Activated T-cell treated with anti-CD3 and anti-CD28 coated beads, Interleukin-2, amount 50 U/mL, for 72 hours (primary cell): ENCODE data around the gene MLEC. TPM values are rescaled to one million over a fixed set of nuclear protein-coding genes. Genes with fewer than 3 reads are reported as not detected.

ENCODE experiments used
- ATAC-seq, 2 donors: fragments of 150-1000 bp; cut with Tn5 transposase; replicated peaks in 1 of 2; 2 replicates each; pipeline ENCODE4 v1.10.0; 2021; ENCODE audit warnings: moderate library complexity in 2 of 2, mild to moderate bottlenecking in 1 of 2
- DNase-seq, 2 donors: peaks; one replicate each; pipeline ENCODE4 v3.0.0; 2021 to 2022; ENCODE audit warnings: mixed read lengths in 1 of 2
- H3K27ac Mint-ChIP-seq: one replicate; pipeline ENCODE4 v1.8.0; 2022; ENCODE audit warnings: mild to moderate bottlenecking, moderate library complexity, mixed read lengths
- H3K27me3 Mint-ChIP-seq: one replicate; pipeline ENCODE4 v1.8.0; 2022; ENCODE audit warnings: low read depth, mixed read lengths
- H3K36me3 Mint-ChIP-seq, 2 donors: one replicate each; pipeline ENCODE4 v1.8.0; 2022; ENCODE audit warnings: mixed read lengths in 2 of 2, mild to moderate bottlenecking in 1 of 2; ENCODE audit not compliant: insufficient read depth in 2 of 2
- H3K4me1 Mint-ChIP-seq: one replicate; pipeline ENCODE4 v1.8.0; 2022; ENCODE audit warnings: low read depth, mixed read lengths
- H3K4me3 Mint-ChIP-seq, 2 donors: one replicate each; pipeline ENCODE4 v1.8.0; 2022; ENCODE audit warnings: mild to moderate bottlenecking in 2 of 2, mixed read lengths in 2 of 2, moderate library complexity in 2 of 2
- H3K9me3 Mint-ChIP-seq, 2 donors: one replicate each; pipeline ENCODE4 v1.8.0; 2022; ENCODE audit warnings: mixed read lengths in 2 of 2
- total RNA-seq, 2 donors: library from RNA; stranded (reverse); gene quantifications; one replicate each; pipeline ENCODE4 v1.2.3, GENCODE V29; 2022

The MLEC gene
- total RNA-seq, 2 donors from 2014 or later: 75.7 to 88.9 TPM

GRCh38 chr12:120652656-120653435 lies 34.1 kb upstream of the MLEC start:
- no peak overlapping the region for H3K4me3 Mint-ChIP-seq
- peaks cover 46% of the 10 kb centered on the region for H3K27me3 Mint-ChIP-seq
- DNase-seq (no peak), ATAC-seq (no peak)
- H3K36me3 Mint-ChIP-seq: no peaks in the 10 kb centered on the region
- H3K27ac Mint-ChIP-seq: no peak overlapping the region
- H3K9me3 Mint-ChIP-seq: no peaks in the 10 kb centered on the region
- peaks cover 18% of the 10 kb centered on the region for H3K4me1 Mint-ChIP-seq

- peaks cover 12% of the 10 kb centered on the region for H3K4me1 Mint-ChIP-seq
- DNase-seq (no peak), ATAC-seq (no peak)
- H3K36me3 Mint-ChIP-seq: no peaks in the 10 kb centered on the region
- no peak overlapping the region for H3K27ac Mint-ChIP-seq
- H3K4me3 Mint-ChIP-seq: no peak overlapping the region
- H3K9me3 Mint-ChIP-seq: no peaks in the 10 kb centered on the region
- peaks cover 41% of the 10 kb centered on the region for H3K27me3 Mint-ChIP-seq
Measured at GRCh38 chr12:120653611-120654010, 33.3 kb upstream of the MLEC start.

- no peaks in the 10 kb centered on the region for H3K36me3 Mint-ChIP-seq
- H3K4me3 Mint-ChIP-seq: no peak overlapping the region
- no peak overlapping the region for H3K27ac Mint-ChIP-seq
- H3K9me3 Mint-ChIP-seq: no peaks in the 10 kb centered on the region
- ATAC-seq: no peak
- peaks cover 31% of the 10 kb centered on the region for H3K27me3 Mint-ChIP-seq
- H3K4me1 Mint-ChIP-seq: peaks cover 2% of the 10 kb centered on the region
- DNase-seq: no peak
Measured at GRCh38 chr12:120654656-120655055, 32.3 kb upstream of the MLEC start.

- ATAC-seq: no peak
Measured at GRCh38 chr12:120656008-120656407, 30.9 kb upstream of the MLEC start.

GRCh38 chr12:120658286-120659150 lies 28.4 kb upstream of the MLEC start:
- ATAC-seq (no peak), DNase-seq (no peak)
- no peak overlapping the region for H3K4me3 Mint-ChIP-seq
- H3K9me3 Mint-ChIP-seq: no peaks in the 10 kb centered on the region
- H3K27ac Mint-ChIP-seq: no peak overlapping the region
- H3K27me3 Mint-ChIP-seq: no peaks in the 10 kb centered on the region
- H3K36me3 Mint-ChIP-seq: no peaks in the 10 kb centered on the region
- H3K4me1 Mint-ChIP-seq: no peaks in the 10 kb centered on the region

More at GRCh38 chr12:120656008-120656407, 30.9 kb upstream of the MLEC start:
- H3K27me3 Mint-ChIP-seq: peaks cover 17% of the 10 kb centered on the region
- H3K4me3 Mint-ChIP-seq: no peak overlapping the region
- no peaks in the 10 kb centered on the region for H3K9me3 Mint-ChIP-seq
- DNase-seq: no peak
- no peak overlapping the region for H3K27ac Mint-ChIP-seq
- no peaks in the 10 kb centered on the region for H3K36me3 Mint-ChIP-seq
- H3K4me1 Mint-ChIP-seq: no peaks in the 10 kb centered on the region

- Mint-ChIP-seq H3K27me3 (no peaks in the 10 kb centered on the region), H3K4me3 (no peak overlapping the region), H3K4me1 (no peaks in the 10 kb centered on the region), H3K36me3 (no peaks in the 10 kb centered on the region), H3K27ac (no peak overlapping the region), H3K9me3 (no peaks in the 10 kb centered on the region)
- DNase-seq (no peak), ATAC-seq (no peak)
Measured at GRCh38 chr12:120659151-120659525, 27.8 kb upstream of the MLEC start.

GRCh38 chr12:120661432-120661831 lies 25.5 kb upstream of the MLEC start:
- no peaks in the 10 kb centered on the region for H3K9me3 Mint-ChIP-seq
- no peak overlapping the region for H3K27ac Mint-ChIP-seq
- DNase-seq (no peak), ATAC-seq (no peak)
- no peaks in the 10 kb centered on the region for H3K36me3 Mint-ChIP-seq
- no peaks in the 10 kb centered on the region for H3K27me3 Mint-ChIP-seq
- no peaks in the 10 kb centered on the region for H3K4me1 Mint-ChIP-seq
- H3K4me3 Mint-ChIP-seq: no peak overlapping the region

GRCh38 chr12:120662879-120663278 lies 24.1 kb upstream of the MLEC start:
- Mint-ChIP-seq H3K9me3 (no peaks in the 10 kb centered on the region), H3K4me1 (no peaks in the 10 kb centered on the region), H3K36me3 (no peaks in the 10 kb centered on the region), H3K27me3 (no peaks in the 10 kb centered on the region), H3K27ac (no peak overlapping the region), H3K4me3 (no peak overlapping the region)
- DNase-seq (no peak), ATAC-seq (no peak)

GRCh38 chr12:120663741-120664140 lies 23.2 kb upstream of the MLEC start:
- Mint-ChIP-seq H3K9me3 (no peaks in the 10 kb centered on the region), H3K27ac (no peak overlapping the region)
- no peak for ATAC-seq

GRCh38 chr12:120666571-120667390 lies 20.2 kb upstream of the MLEC start:
- ATAC-seq (no peak), DNase-seq (no peak)
- Mint-ChIP-seq H3K9me3 (no peaks in the 10 kb centered on the region), H3K36me3 (no peaks in the 10 kb centered on the region), H3K4me1 (no peaks in the 10 kb centered on the region), H3K27ac (no peak overlapping the region), H3K4me3 (no peak overlapping the region), H3K27me3 (no peaks in the 10 kb centered on the region)

More at GRCh38 chr12:120663741-120664140, 23.2 kb upstream of the MLEC start:
- Mint-ChIP-seq H3K36me3 (no peaks in the 10 kb centered on the region), H3K4me1 (no peaks in the 10 kb centered on the region), H3K4me3 (no peak overlapping the region), H3K27me3 (no peaks in the 10 kb centered on the region)
- no peak for DNase-seq

GRCh38 chr12:120668091-120668867 lies 18.7 kb upstream of the MLEC start:
- H3K4me3 Mint-ChIP-seq: no peak overlapping the region
- no peaks in the 10 kb centered on the region for H3K9me3 Mint-ChIP-seq
- DNase-seq (no peak), ATAC-seq (no peak)
- H3K4me1 Mint-ChIP-seq: no peaks in the 10 kb centered on the region
- no peaks in the 10 kb centered on the region for H3K27me3 Mint-ChIP-seq
- no peak overlapping the region for H3K27ac Mint-ChIP-seq
- no peaks in the 10 kb centered on the region for H3K36me3 Mint-ChIP-seq
